GM19023 (cell line): Measurements from ENCODE around the gene HDAC9.

Experiments
- ATAC-seq: cut with Tn5 transposase; IDR thresholded peaks from one replicate; pipeline ENCODE4 v1.9.1; 2021; ENCODE audit warnings: mild to moderate bottlenecking, moderate library complexity; ENCODE audit not compliant: unreplicated experiment

Gene HDAC9

GRCh38 chr7:18494406-18494805 is 1.1 kb upstream of the HDAC9 start:
- no peak for ATAC-seq

- ATAC-seq = peak; percentile 38
These were observed 634 bp upstream of the HDAC9 start for GRCh38 chr7:18494821-18495408.

GRCh38 chr7:18496341-18496700 is 772 bp downstream of the HDAC9 start:
- no peak for ATAC-seq

- no peak for ATAC-seq
These were observed 1.5 kb downstream of the HDAC9 start for GRCh38 chr7:18497082-18497481.

- no peak for ATAC-seq
These were observed 2.3 kb downstream of the HDAC9 start for GRCh38 chr7:18497800-18498199.

GRCh38 chr7:18498341-18498740 is 2.8 kb downstream of the HDAC9 start:
- ATAC-seq = no peak

- no peak for ATAC-seq
These were observed 4.0 kb downstream of the HDAC9 start for GRCh38 chr7:18499407-18500177.

- ATAC-seq = no peak
These were observed 7.7 kb downstream of the HDAC9 start for GRCh38 chr7:18503126-18503866.

- no peak for ATAC-seq
These were observed 9.4 kb downstream of the HDAC9 start for GRCh38 chr7:18504965-18505364.

- ATAC-seq = peak; percentile 39
These were observed 10.4 kb downstream of the HDAC9 start for GRCh38 chr7:18505870-18506460.

GRCh38 chr7:18508443-18509427 is 13.2 kb downstream of the HDAC9 start:
- ATAC-seq = peak; percentile 85

- peak; percentile 18 for ATAC-seq
These were observed 13.9 kb downstream of the HDAC9 start for GRCh38 chr7:18509481-18509880.

GRCh38 chr7:18511351-18512140 is 16.0 kb downstream of the HDAC9 start:
- ATAC-seq = no peak

GRCh38 chr7:18513343-18513742 is 17.8 kb downstream of the HDAC9 start:
- ATAC-seq = no peak

GRCh38 chr7:18515067-18515466 is 19.5 kb downstream of the HDAC9 start:
- ATAC-seq = no peak

GRCh38 chr7:18517646-18518045 is 22.1 kb downstream of the HDAC9 start:
- no peak for ATAC-seq

- no peak for ATAC-seq
These were observed 23.0 kb downstream of the HDAC9 start for GRCh38 chr7:18518555-18518954.

- peak; percentile 76 for ATAC-seq
These were observed 25.1 kb downstream of the HDAC9 start for GRCh38 chr7:18520450-18521235.

GRCh38 chr7:18521236-18521589 is 25.7 kb downstream of the HDAC9 start:
- no peak for ATAC-seq
